GM21526 (cell line): ENCODE data around the gene CCDC157.
"Not testable (repeated sequence)": the region's sequence is repeated elsewhere in the genome, so short reads cannot be mapped to it uniquely, and the experiment has no call there.

ENCODE experiments used
- ATAC-seq: cut with Tn5 transposase; IDR thresholded peaks from one replicate; pipeline ENCODE4 v1.9.1; 2021; ENCODE audit warnings: moderate library complexity; ENCODE audit not compliant: unreplicated experiment, low FRiP score

Gene CCDC157

GRCh38 chr22:30325724-30326254 lies 31.0 kb upstream of the CCDC157 start:
- ATAC-seq, result no peak

GRCh38 chr22:30326255-30326705 lies 30.5 kb upstream of the CCDC157 start:
- peak; percentile 13 for ATAC-seq

- ATAC-seq, result peak; percentile 80
Observed at GRCh38 chr22:30326706-30327362, 30.0 kb upstream of the CCDC157 start, which contains the start of gene TBC1D10A. Gene TBC1D10A, minus strand, starts transcription at chr22:30326941. Its CDS starts 60 bp downstream, at chr22:30326881.

GRCh38 chr22:30327864-30328345 lies 28.9 kb upstream of the CCDC157 start:
- ATAC-seq, result no peak

GRCh38 chr22:30328466-30329049 lies 28.2 kb upstream of the CCDC157 start:
- no peak for ATAC-seq

- ATAC-seq, result no peak
Observed at GRCh38 chr22:30332551-30332950, 24.3 kb upstream of the CCDC157 start.

GRCh38 chr22:30332994-30333706 lies 23.7 kb upstream of the CCDC157 start:
- ATAC-seq, result no peak

GRCh38 chr22:30333707-30334087 lies 23.1 kb upstream of the CCDC157 start:
- ATAC-seq, result no peak

GRCh38 chr22:30334646-30335045 lies 22.2 kb upstream of the CCDC157 start:
- ATAC-seq, result no peak

- ATAC-seq, result no peak
Observed at GRCh38 chr22:30335236-30335635, 21.6 kb upstream of the CCDC157 start.

GRCh38 chr22:30336752-30337460 lies 19.9 kb upstream of the CCDC157 start:
- no peak for ATAC-seq

- no peak for ATAC-seq
Observed at GRCh38 chr22:30337461-30337778, 19.4 kb upstream of the CCDC157 start.

GRCh38 chr22:30338341-30338740 lies 18.5 kb upstream of the CCDC157 start:
- not testable (repeated sequence) for ATAC-seq

- ATAC-seq, result no peak
Observed at GRCh38 chr22:30338802-30339201, 18.0 kb upstream of the CCDC157 start.

- ATAC-seq, result no peak
Observed at GRCh38 chr22:30340911-30341685, 15.7 kb upstream of the CCDC157 start.

- ATAC-seq, result no peak
Observed at GRCh38 chr22:30344447-30345200, 12.2 kb upstream of the CCDC157 start.

- no peak for ATAC-seq
Observed at GRCh38 chr22:30347255-30347892, 9.4 kb upstream of the CCDC157 start.

GRCh38 chr22:30348404-30348803 lies 8.4 kb upstream of the CCDC157 start:
- no peak for ATAC-seq

- ATAC-seq, result no peak
Observed at GRCh38 chr22:30348809-30349208, 8.0 kb upstream of the CCDC157 start.
